NCI-H2196 treated with DMSO at 0.1 percent for 48 hours (cell line): Measurements from ENCODE around the gene PEX16.
"Not testable (repeated sequence)": the region's sequence is repeated elsewhere in the genome, so short reads cannot be mapped to it uniquely, and the experiment has no call there.

Source experiments
- DNase-seq: peaks from one replicate; lab custom pipeline; 2025; ENCODE audit not compliant: unreplicated experiment; lab: John Stamatoyannopoulos, UW

The PEX16 gene

DNA sequence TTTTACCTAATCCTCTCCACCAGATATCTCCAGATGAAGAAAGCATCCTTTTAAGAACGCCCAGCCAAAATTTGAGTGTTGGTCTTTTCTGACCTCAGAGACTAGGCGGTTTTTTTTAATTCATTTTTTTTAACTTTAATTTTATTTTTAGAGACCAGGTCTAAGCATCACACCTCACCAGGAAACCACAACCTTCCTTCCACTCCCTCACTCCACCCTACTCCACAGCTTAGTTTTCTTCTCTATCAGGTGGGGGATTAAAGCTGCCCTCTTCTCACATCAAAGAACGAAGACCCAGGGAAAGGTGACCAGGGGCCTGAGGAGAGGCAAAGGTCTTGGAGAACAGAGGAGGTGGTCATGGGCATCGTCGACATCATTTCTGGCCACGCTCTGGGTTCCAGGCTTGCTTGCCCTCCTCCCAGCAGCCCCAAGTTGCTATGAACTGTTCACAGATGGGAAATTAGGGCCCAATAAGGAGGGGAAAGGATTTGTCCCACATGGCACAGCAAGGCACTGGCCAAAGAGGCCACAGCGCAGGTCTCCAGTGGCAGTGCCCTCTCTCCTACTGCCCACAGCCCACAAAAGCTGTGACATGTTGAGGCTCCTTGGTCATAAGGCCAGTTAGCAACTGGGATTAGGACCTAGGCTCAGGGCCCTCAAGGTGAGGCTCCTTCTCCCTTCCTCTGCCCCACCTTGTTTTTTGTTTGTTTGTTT is 1.4 kb upstream of the PEX16 start:
- no peak for DNase-seq

DNA sequence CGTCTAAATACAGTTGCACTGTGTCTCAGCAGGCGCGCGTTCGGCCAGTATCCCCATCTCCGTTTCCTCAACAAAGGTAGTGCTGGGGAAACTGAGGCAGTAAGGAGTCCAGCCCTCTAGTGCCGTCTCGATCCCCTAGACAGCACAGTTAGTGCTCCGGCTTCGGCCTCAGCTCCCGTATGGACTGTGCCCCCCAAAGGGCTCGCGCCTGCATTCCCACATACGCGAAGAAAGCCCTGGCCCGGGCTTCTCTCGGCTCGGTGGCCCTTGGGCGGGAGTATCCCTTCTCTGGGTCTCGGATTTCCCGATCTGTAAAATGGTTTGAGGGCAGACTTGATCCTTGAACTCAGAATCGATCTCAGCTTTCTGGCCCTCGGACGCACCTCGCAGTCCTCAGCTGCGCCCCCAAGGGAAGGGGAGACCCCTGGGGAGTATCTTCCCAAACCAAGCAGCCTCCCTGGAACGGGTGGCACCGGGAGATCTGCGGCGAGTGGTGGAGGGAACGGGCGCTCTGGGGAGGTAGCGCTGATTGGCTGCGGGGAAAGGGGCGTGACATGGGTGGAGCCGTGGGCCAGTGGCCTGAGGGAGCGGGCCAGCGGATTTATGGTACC is 759 bp upstream of the PEX16 start:
- DNase-seq, result peak; percentile 59

DNA sequence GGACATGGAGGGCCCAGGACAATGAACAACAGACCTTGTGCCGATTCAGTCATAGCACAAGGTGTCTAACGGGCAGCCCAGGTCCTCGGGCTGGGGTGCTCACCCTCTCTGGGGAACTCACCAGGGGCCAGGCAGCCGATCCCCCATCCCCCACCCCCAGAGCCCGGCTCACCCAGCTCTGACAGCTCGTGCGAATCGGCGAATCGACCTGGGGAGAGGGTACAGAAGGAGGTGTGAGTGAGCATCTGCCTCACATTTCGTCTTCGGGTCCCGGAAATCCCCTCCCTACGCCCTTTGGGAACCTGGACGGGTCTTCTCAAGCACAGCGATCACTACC is 423 bp downstream of the PEX16 start:
- DNase-seq, result no peak

DNA sequence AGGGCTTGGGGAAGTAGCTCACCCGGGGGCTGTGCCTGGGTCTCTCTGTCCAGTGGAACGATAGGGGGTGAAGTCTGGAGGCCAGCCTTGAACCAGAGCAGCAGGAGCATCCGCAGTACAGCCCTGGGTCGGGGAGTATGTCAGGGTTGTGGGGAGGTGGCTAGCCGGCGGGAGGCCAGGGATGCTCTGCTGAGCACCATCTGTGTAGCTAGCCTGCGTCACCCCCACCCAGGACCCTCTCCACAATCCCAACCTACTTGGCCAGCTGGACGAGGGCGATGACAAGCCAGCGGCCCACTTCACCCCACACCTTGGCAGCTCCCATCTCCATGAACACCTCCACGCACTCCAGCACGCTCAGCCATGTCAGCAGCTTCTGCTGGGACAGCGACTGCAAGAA is 2.2 kb downstream of the PEX16 start:
- DNase-seq, result no peak

DNA sequence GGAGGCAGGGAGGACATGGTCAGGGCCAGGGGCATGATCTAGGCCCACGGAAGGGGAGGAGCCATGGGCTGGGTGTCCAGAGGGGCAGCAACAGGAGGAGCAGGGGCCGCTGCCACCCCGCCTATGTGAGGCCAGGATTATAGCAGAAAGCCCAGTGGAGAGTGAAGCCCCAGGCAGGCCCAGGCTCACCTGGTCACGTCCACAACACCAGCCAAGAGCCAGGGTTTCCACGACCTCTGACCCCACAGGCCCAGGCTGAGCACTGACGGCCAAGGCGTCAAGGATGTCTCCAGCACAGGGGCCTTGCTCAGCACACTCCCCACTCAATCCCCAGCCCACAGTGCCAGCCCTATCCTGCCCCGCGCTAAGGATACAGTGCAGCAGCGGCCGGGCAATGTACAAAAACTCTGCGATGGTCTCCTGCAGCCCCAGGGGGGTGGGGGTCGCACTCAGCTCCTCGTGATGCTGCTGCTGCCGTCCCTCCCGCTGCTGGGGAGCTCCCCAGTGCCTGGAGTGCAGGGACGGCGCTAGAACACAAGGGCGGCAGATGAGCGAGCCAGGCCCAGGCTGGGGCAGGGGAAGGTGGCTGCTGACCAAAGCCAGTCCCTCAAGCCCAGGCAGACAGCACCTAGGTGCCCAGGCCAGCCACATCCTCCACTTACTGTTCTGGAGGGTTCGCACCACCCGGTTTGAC is 3.6 kb downstream of the PEX16 start:
- DNase-seq, result no peak

DNA sequence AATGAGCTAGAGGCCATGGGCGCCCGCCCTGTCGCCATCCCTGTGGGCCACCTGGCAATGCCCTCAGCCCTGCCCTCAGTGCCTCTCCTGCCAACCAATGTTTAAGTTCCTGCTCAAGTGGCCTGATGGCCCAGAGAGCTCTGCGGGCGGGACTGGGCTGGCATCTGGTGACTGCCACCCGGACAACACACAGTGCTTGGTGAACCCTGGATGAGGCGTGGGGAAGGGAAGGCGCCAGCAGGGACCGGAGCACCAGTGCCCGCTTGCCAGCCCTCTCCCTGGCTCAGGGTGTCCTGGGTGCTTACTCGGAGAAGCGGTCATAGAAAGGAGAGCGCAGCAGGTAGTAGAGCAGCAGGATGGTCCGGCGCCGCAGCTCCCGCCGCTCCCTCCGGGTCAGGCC is 4.2 kb downstream of the PEX16 start:
- no peak for DNase-seq

DNA sequence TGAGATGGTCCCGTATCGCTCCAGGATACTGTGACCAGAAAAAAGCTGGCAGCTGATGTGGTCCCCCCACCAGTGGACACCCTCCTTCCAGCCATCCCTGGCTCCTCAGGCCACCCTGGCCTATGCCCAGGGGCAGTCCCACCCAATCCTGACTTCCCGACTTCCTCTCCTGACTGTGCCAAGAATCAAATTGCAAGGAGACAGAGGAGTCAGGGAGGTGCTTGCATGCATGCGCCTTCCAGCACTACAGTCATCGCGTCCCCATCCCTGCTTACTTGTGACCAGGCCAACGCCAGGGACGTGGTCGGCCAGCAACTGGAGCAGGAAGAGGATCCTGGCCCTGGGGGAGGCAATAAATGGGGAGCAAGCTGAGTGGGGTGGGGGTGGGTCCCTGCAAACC is 7.1 kb downstream of the PEX16 start:
- DNase-seq, result no peak

DNA sequence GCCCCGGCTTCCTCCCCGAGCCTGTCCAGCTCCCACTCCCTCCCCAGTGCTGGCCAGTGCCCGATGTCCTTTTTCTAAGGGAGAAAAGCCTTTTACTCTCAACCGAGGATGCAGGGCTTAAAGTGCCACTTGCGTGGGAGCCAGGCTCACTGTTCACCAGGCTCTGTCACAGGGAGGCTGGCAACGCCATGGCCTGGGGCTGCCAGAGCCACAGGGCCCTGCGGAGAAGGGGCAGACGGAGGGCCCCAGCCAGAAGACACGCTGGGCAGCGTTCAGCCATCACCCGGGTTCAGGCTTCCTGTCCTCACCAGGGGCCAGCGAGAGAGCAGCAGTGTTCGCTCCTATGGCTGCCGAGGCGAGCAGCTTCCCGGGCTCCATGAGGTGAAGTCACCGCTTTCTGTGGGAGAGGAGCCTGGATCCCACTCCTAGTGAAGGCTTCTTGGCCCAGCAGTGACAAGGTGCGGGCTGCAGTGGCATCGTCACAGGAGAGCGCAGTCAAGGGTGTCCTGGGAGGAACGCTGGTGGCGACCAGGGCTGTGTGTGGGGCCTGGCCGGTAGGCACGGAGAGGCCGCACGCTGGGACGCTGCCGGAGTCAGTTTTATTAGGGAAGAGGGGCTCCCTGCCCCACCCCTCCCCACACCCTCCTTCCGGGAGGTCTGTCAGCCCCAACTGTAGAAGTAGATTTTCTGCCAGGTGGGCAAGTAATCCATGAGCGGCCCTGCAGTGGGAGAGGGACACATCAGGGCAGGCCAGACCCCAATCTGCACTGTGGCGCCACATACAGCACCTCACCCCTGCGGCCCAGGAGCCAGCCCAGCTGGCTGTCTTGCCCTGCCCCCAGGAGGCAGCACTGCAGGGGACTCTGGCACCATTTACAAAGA is 7.8 kb downstream of the PEX16 start:
- no peak for DNase-seq

DNA sequence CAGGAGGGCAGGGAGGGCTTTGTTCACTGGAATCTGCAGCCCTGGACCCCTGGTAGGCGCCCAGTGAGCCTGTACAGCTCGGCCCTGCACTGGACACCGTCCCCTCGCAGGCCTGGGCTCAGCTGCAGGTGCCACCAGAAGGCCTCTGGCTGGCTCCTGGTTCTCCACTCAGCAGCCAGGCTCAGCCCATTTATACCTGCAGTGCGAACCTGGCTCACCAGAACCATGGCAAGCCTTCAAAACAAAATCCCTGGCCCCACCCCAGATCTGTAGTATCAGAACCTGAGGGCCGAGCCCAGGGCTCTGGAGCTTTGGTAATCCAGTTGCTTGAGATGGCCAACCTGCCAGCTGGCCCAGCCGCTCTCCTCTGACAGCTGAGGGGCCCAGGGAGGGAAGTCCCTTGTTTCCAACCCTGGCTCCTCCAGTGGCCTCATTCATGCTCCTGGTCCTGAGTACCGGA is 9.7 kb downstream of the PEX16 start:
- DNase-seq, result no peak

DNA sequence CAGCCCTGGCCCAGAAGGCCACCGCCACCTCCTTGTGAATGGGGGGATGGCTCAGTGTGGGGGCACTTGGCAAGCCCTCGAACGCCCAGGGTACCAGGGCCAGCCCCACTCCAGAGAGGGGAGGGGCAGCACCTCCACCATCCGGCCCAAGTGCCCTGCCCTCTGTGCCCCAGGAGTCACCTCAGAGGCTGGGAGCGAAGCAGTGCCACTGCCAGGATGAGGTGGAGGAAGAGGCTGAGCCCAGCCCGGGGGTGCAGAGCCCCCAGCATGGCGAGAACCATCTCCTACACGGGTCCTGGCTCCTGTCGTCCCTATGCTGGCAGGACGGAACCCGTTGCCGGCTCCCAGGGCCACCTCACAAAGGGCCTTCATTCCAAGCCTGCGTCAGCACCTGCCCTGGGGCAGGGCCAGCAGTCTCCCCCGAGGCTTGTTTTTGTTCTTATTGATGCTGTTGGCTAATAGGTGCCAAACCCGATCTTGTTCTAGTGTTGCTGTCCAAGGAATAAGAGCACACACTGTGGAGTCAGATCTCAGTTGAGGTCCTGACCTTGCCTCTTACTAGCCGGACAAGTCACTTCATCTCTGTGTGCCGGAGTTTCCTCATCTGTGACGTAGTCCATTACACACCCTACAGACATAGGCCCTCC is 10.6 kb downstream of the PEX16 start, which contains the start of gene FREY1:
Gene FREY1, minus strand, starts transcription at position 307 of the 647 bp plus-strand sequence. Its CDS starts 26 bp downstream, at position 281.
- no peak for DNase-seq

DNA sequence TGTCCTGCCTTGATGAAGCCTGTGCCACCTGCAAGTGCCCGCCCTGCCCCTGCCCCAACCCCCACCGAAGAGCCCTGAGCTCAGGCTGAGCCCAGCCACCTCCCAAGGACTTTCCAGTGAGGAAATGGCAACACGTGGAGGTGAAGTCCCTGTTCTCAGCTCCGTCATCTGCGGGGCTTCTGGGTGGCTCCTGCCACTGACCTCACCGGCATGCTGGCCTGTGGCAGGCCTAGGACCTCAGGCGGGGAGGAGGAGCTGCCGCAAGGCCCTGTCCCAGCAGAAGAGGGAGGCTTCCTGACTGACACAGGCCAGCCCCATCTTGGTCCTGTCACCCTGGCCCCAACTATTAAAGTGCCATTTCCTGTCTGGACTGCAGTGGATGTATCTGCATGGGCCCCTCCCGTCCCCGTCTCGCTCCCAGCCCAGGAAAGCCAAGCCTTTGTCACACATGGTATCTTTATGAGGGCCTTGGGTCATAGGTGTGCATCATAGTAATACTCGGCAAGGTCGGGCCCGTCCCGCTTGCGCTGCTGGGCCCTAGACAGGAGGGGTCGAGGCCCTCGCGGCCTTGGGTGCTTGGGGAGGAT is 11.5 kb downstream of the PEX16 start:
- DNase-seq, result no peak

DNA sequence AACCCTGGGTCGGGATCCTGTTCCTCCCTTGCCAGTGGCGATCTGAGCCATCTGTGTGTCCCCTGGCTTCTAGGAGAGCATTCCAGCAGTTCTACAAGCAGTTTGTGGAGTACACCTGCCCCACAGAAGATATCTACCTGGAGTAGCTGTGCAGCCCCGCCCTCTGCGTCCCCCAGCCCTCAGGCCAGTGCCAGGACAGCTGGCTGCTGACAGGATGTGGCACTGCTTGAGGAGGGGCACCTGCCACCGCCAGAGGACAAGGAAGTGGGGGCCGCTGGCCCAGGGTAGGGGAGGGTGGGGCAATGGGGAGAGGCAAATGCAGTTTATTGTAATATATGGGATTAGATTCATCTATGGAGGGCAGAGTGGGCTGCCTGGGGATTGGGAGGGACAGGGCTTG is 12.1 kb downstream of the PEX16 start:
- not testable (repeated sequence) for DNase-seq

DNA sequence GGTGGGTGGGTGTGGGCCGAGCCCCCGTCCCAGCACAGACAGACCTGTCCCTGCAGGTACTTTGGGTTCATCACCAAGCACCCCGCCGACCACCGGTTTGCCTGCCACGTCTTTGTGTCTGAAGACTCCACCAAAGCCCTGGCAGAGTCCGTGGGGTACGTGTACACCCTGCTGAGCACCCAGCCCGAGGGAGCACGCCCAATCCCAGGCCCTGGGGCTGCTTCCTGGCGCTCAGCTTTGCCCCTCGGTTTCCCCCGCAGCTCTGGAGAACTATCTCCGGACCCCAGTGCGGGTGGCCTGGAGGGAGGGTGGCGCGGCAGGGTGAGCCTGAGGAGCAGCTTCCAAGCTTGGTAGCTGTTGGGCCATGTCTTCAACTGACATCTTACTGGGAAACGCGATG is 12.6 kb downstream of the PEX16 start:
- no peak for DNase-seq

DNA sequence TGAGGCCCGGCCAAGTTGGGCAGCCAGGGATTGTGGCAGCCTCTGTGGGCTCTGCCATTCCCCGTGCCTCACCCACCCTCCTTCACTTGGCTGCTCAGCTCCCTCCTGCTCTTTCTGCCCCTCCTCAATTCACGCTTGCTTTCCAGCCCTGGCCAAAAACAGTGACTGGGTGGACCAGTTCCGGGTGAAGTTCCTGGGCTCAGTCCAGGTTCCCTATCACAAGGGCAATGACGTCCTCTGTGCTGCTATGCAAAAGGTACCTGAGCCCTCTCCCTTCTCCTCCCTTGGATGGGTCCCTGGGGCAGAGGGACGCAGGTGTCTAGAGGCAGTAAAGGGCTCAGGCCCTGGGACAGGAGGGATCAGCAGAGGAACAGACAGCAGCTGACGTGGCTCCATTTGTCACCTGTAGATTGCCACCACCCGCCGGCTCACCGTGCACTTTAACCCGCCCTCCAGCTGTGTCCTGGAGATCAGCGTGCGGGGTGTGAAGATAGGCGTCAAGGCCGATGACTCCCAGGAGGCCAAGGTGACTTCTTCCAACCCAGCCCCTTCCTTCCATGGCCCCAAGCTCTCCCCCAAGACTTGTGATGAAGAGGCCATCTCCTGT is 13.3 kb downstream of the PEX16 start:
- no peak for DNase-seq

DNA sequence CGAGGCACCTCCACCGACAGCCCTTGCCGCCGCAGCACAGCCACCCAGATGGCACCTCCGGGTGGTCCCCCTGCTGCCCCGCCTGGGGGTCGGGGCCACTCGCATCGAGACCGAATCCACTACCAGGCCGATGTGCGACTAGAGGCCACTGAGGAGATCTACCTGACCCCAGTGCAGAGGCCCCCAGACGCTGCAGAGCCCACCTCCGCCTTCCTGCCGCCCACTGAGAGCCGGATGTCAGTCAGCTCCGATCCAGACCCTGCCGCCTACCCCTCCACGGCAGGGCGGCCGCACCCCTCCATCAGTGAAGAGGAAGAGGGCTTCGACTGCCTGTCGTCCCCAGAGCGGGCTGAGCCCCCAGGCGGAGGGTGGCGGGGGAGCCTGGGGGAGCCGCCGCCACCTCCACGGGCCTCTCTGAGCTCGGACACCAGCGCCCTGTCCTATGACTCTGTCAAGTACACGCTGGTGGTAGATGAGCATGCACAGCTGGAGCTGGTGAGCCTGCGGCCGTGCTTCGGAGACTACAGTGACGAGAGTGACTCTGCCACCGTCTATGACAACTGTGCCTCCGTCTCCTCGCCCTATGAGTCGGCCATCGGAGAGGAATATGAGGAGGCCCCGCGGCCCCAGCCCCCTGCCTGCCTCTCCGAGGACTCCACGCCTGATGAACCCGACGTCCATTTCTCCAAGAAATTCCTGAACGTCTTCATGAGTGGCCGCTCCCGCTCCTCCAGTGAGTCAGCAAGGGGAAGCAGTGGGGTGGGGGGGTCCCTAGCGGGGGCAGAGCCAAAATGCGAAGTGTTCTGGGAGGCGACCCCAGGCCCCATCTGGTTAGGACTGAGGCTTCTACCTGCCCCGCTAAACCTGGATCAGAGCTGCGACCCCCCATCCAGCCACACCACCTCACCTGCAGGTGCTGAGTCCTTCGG is 15.0 kb downstream of the PEX16 start:
- no peak for DNase-seq

DNA sequence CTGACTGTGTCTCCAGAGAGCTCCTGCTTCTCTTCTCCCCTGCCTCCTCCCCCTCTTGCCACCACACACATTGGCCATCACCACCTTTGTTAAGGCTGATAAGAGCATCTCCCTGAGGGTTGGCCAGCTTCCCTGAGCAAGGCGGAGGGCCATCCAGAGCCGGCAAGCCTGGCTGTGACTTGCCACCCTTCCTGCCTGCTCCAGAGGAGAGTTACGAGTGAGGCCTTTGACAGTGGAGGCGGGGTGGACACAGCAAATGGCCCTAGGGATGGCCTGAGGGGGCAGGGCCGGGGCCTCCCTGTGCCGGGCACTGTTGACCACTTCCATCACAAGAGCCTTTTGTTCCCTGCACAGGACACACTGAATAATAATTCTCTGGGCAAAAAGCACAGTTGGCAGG is 16.1 kb downstream of the PEX16 start:
- no peak for DNase-seq

DNA sequence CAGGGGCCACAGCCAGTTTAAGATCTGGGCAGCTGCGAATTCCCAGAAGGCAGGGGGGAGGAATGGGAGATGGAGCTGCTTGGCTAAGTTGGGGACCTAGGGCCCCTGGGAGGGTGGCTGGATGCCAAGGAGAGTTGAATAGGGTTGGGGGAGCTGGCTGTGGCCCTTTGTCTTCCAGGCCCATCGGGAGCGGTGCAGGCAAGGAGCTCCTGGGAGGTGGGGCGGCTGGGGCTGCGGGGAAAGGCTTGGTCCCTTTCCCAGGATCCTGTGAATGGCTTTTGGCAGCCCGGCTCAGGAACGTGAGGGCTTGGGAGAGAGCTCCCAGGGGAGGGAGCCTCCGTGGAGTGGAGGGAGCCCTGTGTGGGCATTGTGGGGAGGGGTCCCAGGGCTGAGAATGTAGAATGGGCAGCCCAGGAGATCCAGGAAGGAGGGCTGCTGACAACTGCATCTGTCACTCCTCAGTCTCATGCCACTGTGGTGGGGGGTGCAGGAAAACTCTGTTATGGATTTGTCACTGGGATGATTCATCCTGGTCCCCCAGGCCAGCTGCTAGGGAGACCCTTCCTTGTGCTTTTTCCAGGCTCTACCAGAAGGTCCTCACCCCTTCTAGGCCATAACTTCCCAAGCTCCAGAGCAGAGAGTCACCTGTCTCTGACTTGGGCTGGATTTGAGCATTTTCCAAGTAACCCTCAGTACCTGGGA is 16.6 kb downstream of the PEX16 start:
- DNase-seq, result no peak

DNA sequence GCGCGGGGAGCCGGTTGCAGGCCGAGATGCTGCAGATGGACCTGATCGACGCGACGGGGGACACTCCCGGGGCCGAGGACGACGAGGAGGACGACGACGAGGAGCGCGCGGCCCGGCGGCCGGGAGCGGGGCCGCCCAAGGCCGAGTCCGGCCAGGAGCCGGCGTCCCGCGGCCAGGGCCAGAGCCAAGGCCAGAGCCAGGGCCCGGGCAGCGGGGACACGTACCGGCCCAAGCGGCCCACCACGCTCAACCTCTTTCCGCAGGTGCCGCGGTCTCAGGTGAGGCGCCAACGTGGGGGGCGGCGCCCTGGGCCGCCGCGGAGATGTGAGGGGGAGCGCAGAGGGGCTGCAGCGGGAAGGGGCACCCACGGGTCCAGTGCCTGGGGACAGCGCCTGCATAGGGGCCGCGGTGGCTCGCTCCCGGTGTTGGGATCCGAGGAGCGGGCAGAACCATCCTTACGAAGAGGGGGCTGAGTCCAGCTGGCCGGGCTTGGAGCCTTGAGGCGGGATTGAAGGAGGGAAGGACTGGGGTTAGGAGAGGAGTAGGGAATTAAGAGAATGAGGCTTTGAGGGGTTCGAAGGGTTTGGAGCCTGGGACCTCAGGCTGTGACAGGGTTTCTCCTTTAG is 17.4 kb downstream of the PEX16 start:
- DNase-seq, result not testable (repeated sequence)
